Measurements from ENCODE around the gene CABP7.

GRCh38 chr22:29769723-29770321 is 50.0 kb downstream of the CABP7 start:
- no peak for TF ChIP-seq CTCF (conservative IDR thresholded peaks at IDR 0.05; ENCODE audit: low read depth, low read length)
- no peak for TF ChIP-seq EZH2 (IDR thresholded peaks at IDR 0.05; ENCODE audit: borderline replicate concordance, low read depth, low read length, poor library complexity, severe bottlenecking)

Data from A673 (cell line).